GM18867 (cell line): ENCODE measurements around the gene CHTOP.
A peak's percentile ranks its signal among the peaks of the same experiment; 100 is the strongest.
"Not testable (repeated sequence)": the region's sequence is repeated elsewhere in the genome, so short reads cannot be mapped to it uniquely, and the experiment has no call there.

ENCODE experiments used
- ATAC-seq: cut with Tn5 transposase; IDR thresholded peaks from one replicate; pipeline ENCODE4 v1.9.1; 2021; ENCODE audit warnings: mild to moderate bottlenecking, moderate library complexity; ENCODE audit not compliant: unreplicated experiment

Gene CHTOP

DNA sequence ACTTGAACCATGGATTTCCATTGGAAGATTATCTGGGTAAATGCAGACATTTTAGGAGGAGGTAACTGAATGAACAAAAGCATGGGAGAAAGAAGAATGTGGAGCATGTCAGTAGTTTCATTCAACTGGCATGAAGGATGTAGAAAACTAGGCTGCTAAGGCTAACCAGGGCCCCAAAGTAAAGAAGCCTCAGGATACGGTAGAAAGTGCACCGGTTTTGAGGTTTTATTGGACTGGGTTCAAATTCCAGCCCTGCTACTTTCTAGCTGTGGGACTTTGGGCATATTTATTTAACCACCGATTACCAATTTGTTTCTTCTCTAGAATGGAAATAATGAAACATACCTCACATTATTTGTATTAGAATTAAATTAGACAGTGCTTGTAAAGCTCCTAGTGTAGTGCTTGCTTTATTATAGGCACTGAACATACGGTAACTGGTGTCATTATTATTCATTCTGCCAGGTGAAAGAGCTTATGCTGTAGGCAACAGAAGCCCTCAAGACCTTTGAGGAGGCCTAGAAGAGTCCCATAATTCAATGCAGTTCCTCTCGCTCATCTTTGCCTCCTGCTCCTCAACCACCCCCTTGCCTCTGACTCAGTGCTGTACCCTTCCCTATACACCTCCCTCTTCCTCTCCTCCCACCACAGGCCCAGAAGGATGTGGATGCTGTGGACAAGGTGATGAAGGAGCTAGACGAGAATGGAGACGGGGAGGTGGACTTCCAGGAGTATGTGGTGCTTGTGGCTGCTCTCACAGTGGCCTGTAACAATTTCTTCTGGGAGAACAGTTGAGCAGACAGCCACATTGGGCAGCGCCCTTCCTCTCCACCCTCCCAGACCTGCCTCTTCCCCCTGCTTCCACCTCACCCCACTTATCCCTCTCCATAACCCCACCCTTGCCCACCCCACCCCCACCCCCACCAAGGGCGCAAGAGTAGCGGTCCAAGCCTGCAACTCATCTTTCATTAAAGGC is 2.5 kb upstream of the CHTOP start:
- no peak for ATAC-seq

DNA sequence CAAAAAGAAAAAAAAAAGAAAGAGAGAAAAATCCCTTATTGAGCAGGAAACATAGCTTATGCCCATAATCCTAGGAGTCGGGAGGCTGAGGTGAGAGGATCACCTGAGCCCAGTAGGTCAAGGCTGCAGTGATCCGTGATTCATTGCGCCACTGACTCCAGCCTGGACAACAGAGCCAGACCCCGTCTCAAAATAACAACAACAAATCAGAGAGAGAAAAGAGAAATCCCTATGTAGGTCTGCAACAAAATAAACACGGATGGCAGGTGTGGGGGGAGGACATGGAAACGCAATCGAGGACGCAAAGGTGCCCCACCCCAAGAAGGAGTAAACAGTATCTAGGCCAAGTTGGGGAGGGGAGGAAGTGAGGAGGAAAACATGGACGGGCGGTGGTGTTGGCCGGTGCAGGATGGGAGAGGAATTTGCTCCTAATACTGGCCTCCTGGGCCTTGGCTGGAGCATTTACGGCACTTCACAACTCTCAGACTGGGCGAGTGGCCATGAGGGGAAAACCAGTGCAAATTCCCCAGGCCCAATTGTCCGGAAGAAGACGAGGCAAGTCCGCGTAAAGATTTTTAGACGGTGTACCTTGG is 609 bp upstream of the CHTOP start:
- peak; percentile 7 for ATAC-seq

DNA sequence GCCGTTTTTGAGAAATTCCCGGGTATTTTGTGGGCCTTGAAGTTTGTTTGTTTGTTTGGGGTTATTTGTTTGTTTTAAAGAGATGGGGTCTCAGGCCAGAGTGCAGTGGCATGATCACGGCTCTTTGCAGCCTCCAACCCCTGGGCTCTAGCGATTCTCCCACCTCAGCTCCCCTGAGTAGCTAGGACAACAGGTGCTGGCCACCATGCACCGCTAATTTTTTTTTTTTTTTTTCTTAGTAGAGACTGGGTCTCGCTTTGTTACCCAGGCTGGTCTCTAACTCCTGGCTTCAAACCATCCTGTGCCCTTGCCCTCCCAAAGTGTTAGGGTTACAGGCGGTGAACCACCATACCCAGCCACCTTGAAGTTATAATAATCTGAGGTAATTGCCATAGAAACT is 2.0 kb downstream of the CHTOP start:
- ATAC-seq = no peak

DNA sequence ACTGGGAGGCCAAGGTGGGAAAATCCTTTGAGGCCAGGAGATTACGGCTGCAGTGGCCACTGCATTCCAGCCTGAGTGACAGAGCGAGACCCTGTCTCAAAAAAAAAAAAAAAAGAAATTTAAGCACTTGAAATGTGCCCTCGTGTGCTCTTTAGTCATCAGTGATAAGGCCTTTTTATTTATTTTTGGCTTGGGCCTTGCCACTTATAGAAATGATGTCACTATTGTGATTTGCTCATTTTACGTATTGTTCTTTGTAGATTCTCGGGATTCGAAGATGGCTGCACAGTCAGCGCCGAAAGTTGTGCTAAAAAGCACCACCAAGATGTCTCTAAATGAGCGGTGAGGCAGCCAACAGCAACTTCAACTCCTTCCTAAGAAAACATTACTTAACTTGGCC is 2.4 kb downstream of the CHTOP start:
- ATAC-seq = no peak

DNA sequence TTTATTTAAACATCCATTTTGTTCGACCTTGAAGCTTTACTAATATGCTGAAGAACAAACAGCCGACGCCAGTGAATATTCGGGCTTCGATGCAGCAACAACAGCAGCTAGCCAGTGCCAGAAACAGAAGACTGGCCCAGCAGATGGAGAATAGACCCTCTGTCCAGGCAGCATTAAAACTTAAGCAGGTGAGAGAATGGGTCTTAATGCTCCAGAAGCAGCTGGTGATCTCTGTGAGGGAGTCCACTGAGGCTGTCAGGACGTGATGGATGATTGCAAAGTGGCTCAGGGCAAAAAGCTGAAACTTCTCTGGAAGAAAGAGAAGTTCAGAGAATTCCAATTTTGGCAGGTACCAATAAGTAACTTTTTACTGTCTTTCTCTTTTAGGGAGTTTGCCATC is 4.4 kb downstream of the CHTOP start:
- no peak for ATAC-seq

DNA sequence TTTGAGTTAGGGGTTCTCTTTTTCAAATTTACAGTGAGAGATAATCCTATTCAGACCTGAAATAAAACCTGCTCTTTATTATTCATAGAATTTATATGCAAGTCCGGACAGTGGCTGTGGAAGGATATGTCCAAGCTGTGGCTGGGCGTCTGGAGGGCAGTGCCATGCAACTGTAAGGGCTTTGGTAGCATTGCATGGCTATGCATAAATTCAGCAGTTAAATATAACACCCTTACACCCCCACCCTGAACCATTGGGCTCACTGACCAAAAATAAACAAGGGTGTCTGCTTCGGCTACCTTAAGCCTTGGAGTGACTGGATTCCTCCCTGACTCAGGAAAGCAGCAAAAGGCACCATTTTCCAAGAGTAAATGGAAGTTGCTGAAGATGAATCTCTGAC is 5.4 kb downstream of the CHTOP start:
- no peak for ATAC-seq

DNA sequence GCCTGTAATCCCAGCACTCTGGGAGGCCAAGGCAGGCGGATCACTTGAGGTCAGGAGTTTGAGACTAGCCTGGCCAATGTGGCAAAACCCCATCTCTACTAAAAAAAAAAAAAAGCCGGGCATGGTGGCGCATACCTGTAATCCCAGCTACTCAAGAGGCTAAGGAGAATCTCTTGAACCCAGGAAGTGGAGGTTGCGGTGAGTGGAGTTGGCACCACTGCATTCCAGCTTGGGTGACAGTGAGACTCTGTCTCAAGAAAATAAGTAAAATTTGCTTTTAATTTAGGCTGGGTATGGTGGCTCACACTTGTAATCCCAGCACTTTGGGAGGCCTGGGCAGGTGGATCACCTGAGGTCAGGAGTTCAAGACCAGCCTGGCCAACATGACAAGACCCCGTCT is 6.3 kb downstream of the CHTOP start:
- not testable (repeated sequence) for ATAC-seq

DNA sequence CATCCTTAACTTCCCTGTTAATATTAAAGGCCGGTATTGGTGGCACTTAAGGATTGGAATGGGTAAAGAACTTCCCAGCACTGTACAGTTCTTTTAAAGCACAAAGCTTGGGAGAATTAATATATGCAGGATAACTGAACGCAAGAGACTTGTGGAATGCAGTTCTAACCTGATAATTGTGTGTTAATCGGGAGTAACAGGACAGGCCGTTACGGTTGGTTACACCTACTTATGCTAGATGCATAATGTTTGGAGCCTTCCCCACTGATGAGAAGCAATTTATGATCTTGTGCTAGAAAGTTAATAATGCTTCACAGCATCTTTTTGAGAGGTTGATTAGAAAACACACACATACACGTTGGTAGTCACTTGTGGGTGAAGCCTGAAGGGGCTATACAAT is 7.0 kb downstream of the CHTOP start:
- no peak for ATAC-seq

DNA sequence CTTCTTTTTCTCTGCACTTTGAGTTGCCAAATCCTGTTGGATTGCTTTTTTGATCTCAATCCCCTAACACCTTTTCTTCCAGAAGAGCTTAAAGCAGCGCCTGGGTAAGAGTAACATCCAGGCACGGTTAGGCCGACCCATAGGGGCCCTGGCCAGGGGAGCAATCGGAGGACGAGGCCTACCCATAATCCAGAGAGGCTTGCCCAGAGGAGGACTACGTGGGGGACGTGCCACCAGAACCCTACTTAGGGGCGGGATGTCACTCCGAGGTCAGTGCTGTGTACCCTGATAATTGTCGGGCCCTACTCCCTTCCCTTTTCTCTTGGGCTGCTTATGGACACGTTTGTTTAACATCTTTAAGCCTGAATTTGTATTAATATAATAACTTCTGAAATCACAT is 8.3 kb downstream of the CHTOP start:
- no peak for ATAC-seq

DNA sequence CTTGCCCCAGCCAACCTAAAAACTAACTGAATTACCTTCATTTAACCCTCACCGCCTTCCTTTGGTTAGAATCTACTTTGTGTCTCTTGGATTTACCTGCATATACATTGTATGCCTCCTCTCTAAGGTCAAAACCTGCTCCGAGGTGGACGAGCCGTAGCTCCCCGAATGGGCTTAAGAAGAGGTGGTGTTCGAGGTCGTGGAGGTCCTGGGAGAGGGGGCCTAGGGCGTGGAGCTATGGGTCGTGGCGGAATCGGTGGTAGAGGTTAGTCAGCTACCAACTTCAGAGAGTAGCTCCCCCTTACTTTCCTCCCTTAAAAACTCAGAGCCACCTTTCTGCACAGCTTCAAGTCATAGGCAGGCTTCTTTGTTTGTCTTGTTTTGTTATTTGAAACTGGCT is 9.2 kb downstream of the CHTOP start:
- ATAC-seq = no peak

DNA sequence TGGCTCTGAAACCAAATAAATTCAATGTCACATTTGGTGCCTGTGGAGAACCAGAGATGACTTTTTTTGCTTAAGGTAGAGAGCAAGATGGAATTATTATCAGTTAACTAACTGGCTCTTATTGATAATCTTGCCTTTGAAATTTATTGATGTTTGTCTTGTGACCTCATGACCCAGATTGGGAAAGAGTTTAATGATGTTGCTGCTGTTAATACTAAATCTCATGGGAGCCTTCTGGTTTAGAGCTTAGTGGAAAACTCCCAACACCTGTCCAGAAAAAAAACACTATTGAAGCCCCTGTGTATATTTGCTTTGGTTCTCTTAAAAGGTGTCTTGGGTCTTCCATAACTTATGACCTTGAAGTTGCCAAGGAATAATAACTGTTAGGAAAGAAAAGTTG is 9.9 kb downstream of the CHTOP start:
- ATAC-seq = no peak

DNA sequence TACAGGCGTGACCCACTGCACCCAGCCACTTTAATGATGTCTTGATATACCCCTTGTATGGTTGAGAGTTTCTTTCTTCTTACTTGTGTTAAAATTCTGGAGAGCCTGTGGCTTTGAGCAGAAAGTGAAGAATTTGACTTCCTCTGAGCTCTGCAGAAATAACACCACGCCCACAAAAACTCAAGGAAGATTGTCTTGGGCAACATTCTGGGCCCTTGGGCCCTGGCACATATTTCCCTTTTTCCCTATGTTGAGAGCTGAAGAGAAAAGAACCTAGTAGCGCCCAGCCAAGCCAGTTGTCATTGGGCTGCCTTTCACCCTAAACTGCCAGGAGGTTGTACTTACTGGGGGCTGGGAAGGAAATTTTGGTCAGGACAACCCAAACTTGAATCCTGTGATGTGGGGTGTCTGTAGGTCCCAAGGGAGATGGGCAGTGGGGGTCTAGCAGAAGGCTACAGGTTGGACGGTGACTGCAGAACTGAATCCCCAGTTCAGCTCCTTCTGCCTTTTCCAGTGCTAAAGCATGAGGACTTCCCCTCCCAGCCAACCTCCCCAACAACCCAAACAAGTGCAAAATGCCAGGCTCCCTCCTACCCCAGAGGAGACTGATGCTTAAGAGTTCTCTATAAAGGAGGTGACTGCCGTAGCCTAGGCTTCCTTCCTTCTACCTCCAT is 12.9 kb downstream of the CHTOP start:
- ATAC-seq = no peak

DNA sequence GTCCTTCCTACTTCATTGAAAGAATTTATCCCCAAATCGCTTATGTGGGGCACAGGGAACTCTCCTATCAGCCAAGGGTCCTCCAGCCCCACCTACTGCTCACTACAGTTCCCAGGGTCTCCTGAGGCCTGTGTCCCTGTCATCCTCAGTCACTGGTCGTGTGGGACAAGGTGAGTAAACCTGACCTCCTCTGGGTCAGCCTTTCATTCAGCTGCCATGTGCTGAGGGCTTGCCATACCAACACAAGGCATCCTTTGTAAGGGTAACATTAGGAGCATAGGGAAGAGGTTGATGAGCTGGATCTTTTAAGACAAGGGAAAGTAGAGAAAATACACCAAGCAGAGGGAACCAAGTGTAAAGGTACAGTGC is 13.5 kb downstream of the CHTOP start:
- no peak for ATAC-seq

DNA sequence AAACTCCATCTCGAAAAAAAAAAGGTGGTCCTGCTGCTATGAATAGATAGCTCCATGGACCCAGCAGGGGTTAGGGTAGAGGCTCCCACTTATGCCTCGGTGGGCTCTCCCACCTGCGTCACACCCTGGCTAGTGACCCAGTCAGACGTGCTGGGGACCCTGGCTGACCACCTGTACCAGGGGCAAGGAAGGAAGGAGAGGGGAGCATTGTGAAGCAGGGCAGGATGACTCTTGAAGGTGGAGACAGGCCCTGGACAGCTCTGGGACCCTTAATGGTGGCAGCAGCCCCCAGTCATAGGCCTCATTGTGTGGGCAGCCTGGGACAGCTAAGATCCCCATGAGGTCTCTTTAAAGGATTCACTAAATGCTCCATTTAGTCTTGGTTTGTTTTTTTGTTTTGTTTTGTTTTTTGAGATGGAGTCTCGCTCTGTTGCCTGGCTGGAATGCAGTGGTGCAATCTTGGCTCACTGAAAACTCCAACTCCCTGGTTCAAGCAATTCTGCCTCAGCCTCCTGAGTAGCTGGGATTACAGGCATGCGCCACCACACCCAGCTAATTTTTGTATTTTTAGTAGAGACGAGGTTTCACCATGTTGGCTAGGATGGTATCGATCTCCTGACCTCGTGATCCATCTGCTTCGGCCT is 14.3 kb downstream of the CHTOP start:
- no peak for ATAC-seq

DNA sequence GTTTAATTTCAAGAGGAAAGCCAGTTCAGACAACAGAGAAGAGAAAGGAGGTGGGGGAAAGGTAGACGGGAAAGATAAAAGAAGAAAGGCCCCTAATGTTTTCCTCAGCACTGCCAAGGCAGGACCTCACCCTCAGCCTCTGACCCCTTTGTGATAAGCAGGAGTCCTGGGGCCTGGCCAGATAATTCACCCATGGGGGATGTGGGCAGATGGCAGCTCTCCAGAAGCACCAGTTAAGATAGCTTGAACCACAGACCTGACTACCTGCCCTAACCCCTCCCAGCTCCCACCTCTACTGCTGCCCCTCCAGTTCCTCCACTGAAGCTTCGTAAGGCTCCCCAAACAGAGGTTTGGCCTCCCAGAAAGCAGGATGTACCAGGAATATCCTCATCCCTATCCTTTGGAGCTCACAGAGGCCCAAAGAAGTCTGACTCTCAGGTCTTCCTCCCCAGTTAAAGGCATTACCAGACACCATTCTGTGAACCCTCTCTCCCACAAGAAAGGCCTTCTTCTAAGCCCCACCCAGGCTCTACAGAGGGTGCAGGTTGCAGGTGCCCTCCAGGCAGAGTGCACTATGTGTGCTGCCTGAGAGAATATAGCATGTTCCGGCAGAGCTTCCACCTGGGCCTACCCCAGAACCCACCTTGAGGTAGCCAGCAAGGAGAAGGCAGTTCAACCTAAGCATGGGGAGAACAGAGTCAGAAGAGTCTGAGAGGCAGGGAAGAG is 15.4 kb downstream of the CHTOP start:
- no peak for ATAC-seq

DNA sequence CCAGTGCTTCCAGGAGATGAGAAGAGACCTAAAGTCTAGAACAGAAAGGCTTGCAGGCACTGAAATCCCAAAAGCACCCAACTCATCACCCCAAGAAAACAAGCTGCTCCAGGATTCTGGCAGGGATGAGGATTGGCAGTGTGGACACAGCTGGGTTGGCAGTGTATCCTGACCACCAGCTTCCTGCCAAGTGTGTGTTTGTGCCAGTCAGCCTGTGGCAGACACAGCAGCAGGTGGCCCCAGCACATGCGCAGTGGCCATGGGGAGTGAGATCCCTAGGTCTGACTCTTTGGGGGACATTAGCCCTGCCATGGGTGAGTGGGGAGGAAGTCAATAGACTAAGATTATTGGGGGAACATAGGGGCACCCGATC is 16.0 kb downstream of the CHTOP start:
- ATAC-seq = no peak

DNA sequence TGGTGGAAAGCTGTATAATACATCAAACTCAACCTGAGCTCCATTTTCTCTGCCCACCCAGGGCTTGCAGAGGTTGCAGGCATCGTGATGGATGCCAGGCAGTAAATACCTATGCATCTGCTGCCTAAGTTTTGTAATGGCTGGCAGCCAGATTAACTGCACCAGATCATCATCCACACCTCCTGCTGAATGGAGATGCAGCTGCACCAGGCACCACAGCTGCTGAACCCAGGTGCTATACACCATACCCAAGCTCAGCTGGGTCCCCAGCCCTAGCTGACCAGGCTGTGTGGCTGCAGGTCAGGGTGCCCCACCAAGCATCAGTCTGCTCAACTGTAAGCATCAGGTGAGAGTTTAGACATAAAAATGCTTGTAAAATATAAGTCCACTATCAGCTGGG is 17.9 kb downstream of the CHTOP start:
- no peak for ATAC-seq

DNA sequence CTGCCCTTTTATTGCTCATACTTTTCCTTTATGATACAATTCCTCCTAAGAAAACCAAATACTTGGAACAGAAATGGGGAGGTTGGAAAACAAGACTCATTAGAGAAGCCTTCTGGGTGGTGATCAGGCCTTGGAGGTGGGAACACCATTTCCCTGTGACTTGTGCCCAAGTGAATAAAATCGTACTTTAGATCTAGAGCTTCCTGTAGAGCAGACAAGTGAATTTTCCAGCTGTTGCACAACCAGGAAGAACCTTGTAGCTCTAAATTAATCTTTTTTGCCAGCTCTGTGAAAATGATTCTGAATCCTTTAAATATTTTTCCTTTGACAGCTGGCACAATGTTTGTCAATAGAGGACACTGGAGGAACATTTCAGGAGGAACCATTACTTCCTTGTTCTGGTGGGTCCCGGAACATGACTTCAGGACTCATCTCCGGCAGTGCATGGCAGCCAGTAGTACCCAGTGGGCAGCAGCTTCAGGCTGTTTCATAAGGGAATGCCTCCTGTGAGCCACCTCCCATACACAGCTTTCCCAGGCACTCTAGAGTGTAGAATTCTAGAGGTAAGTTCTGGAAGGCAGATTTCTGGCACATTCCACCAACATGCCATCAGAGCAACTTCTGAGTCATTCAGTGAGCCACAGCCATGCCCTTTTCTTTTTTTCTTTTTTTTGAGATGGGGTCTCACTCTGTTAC is 19.1 kb downstream of the CHTOP start:
- no peak for ATAC-seq

DNA sequence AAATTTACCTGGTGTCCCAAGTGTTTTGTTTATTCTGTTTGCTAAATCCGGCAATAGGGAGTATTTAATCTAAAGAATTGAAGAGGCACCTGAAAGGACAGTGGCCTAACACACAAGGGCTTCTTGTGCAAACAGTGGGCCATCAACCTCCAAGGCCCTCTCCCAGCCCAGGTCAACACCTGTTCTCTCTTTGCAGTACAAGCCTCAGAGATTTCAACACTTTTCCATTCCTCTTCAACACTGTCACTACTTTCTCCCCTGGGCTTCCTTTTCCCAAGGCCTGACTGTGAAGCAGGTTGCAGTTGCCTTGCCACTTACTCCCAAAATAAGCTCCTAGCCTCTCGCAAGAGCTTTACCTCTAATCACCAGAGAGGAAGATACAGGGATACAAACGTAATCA is 21.5 kb downstream of the CHTOP start:
- no peak for ATAC-seq

DNA sequence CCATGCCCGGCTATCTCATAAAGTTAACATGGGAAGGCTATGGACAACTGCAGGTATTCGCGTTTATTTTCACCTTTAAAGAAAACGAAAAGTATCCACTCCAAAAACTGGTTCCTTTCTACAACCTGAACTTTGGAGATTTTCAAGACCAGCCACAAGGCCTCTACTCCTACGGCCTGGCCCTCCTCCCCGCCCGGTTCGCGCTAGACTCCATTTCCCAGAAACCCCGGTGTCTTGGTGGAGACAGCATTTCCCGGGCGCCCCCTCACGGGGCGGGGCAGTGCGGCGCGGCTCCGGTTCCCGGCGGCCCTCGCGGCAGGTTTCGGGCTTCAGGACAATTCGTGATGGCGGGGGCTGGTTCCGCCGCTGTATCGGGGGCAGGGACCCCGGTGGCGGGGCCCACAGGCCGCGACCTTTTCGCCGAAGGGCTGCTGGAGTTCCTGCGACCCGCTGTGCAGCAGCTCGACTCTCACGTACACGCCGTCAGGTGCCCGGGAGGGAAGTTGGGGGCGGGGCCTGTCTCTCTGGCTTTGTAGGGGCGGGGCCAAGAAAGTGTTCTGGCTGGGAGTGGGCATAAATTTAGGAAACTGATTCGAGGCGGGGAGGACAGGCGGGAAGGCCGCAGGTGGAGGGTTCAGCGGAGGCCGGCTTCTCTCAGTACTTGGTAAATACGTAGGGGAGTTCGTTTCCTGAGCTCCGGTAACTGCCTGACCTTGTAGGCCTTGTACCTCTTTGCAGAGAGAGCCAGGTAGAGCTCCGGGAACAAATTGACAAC is 24.7 kb downstream of the CHTOP start, which contains the start of gene SNAPIN:
TSS of gene SNAPIN (plus strand) at position 304 of the 775 bp plus-strand sequence. CDS start at position 345, 41 bp downstream.
- ATAC-seq = peak; percentile 90
